ENCODE measurements around the gene CASZ1.

GRCh38 chr1:10615932-10616671, 180.3 kb downstream of the CASZ1 start:
- TF ChIP-seq, protein P1, sequence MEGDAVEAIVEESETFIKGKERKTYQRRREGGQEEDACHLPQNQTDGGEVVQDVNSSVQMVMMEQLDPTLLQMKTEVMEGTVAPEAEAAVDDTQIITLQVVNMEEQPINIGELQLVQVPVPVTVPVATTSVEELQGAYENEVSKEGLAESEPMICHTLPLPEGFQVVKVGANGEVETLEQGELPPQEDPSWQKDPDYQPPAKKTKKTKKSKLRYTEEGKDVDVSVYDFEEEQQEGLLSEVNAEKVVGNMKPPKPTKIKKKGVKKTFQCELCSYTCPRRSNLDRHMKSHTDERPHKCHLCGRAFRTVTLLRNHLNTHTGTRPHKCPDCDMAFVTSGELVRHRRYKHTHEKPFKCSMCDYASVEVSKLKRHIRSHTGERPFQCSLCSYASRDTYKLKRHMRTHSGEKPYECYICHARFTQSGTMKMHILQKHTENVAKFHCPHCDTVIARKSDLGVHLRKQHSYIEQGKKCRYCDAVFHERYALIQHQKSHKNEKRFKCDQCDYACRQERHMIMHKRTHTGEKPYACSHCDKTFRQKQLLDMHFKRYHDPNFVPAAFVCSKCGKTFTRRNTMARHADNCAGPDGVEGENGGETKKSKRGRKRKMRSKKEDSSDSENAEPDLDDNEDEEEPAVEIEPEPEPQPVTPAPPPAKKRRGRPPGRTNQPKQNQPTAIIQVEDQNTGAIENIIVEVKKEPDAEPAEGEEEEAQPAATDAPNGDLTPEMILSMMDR (IDR thresholded peaks at IDR 0.05) = no peak
- TF ChIP-seq POLR2A (IDR thresholded peaks at IDR 0.05) = no peak

All from lower leg skin (tissue), 3 donors.